SU-DHL-6 (cell line): Measurements from ENCODE around the gene COL5A1.

Experiments used
- CTCF ChIP-seq: fragments of 200-600 bp; sonication (generic); IDR thresholded peaks from one replicate; pipeline ENCODE4 v1.5.1; 2017; ENCODE audit warnings: antibody characterized with exemption, mild to moderate bottlenecking, low read length, moderate library complexity; ENCODE audit not compliant: insufficient read depth, poor library complexity, severe bottlenecking
- EZH2phosphoT487 ChIP-seq: fragments of 200-600 bp; sonication (generic), shearing (Covaris generic); conservative IDR thresholded peaks from 2 replicates; pipeline ENCODE4 v1.6.1; 2018; ENCODE audit warnings: mild to moderate bottlenecking, antibody characterized with exemption, low read length, moderate library complexity, mixed read lengths

- TF ChIP-seq CTCF (no peak), EZH2phosphoT487 (no peak)
Observed at GRCh38 chr9:134850611-134851010, 209.0 kb downstream of the COL5A1 start.
